ENCODE results near the gene MRI1.

The MRI1 gene

GRCh38 chr19:13764101-13764807 lies at the start of gene MRI1:
TSS of gene MRI1 (plus strand) at chr19:13764522. CDS start at chr19:13764589, 67 bp downstream.
- DNase-seq, result peak; percentile 54 to 87 (median 68)

- DNase-seq, result no peak
These were observed 47.1 kb upstream of the MRI1 start for GRCh38 chr19:13717194-13717643.

GRCh38 chr19:13718733-13719132 lies 45.6 kb upstream of the MRI1 start:
- DNase-seq, result no peak

GRCh38 chr19:13722146-13722545 lies 42.2 kb upstream of the MRI1 start:
- no peak for DNase-seq

GRCh38 chr19:13723206-13723605 lies 41.1 kb upstream of the MRI1 start:
- peak; percentile 35 to 43 (median 42) for DNase-seq

GRCh38 chr19:13726323-13726722 lies 38.0 kb upstream of the MRI1 start:
- DNase-seq, result no peak

GRCh38 chr19:13727798-13728197 lies 36.5 kb upstream of the MRI1 start:
- DNase-seq, result no peak

- peak; percentile 29 to 63 (median 42) for DNase-seq
These were observed 34.5 kb upstream of the MRI1 start for GRCh38 chr19:13729859-13730258.

GRCh38 chr19:13731147-13731964 lies 33.0 kb upstream of the MRI1 start:
- peak; percentile 96 to 97 (median 96) for DNase-seq

GRCh38 chr19:13732337-13732736 lies 32.0 kb upstream of the MRI1 start:
- DNase-seq, result no peak

- no peak for DNase-seq
These were observed 29.6 kb upstream of the MRI1 start for GRCh38 chr19:13734751-13735150.

GRCh38 chr19:13738073-13738472 lies 26.2 kb upstream of the MRI1 start:
- peak in 1 of 3 donors; percentile 13 for DNase-seq

- no peak for DNase-seq
These were observed 22.4 kb upstream of the MRI1 start for GRCh38 chr19:13741893-13742292.

- no peak for DNase-seq
These were observed 21.6 kb upstream of the MRI1 start for GRCh38 chr19:13742756-13743155.

- DNase-seq, result peak; percentile 54 to 74 (median 64)
These were observed 20.1 kb upstream of the MRI1 start for GRCh38 chr19:13744174-13744573.

GRCh38 chr19:13747098-13747453 lies 17.2 kb upstream of the MRI1 start:
- no peak for DNase-seq

GRCh38 chr19:13748169-13748828 lies 16.0 kb upstream of the MRI1 start:
- DNase-seq, result peak; percentile 62 to 67 (median 63)

GRCh38 chr19:13751436-13751835 lies 12.9 kb upstream of the MRI1 start:
- no peak for DNase-seq

GRCh38 chr19:13753622-13754021 lies 10.7 kb upstream of the MRI1 start:
- peak; percentile 47 to 72 (median 47) for DNase-seq

- DNase-seq, result no peak
These were observed 8.1 kb upstream of the MRI1 start for GRCh38 chr19:13756210-13756609.

- no peak for DNase-seq
These were observed 6.2 kb upstream of the MRI1 start for GRCh38 chr19:13757805-13758772.

GRCh38 chr19:13758795-13759194 lies 5.5 kb upstream of the MRI1 start:
- no peak for DNase-seq

All from suppressor macrophage treated with lipopolysaccharide for 1 hour (primary cell).